GM19328 (cell line): ENCODE data around the gene SLIT1.

ENCODE experiments used
- ATAC-seq: cut with Tn5 transposase; IDR thresholded peaks from one replicate; pipeline ENCODE4 v1.9.1; 2021; ENCODE audit warnings: mild to moderate bottlenecking, moderate library complexity; ENCODE audit not compliant: unreplicated experiment

SLIT1 gene

GRCh38 chr10:97029271-97029670 is 156.5 kb downstream of the SLIT1 start:
- no peak for ATAC-seq

GRCh38 chr10:97028832-97029178 is 157.0 kb downstream of the SLIT1 start:
- no peak for ATAC-seq

GRCh38 chr10:97028126-97028831 is 157.5 kb downstream of the SLIT1 start:
- no peak for ATAC-seq

GRCh38 chr10:97025613-97026242 is 160.0 kb downstream of the SLIT1 start:
- ATAC-seq = no peak

- ATAC-seq = no peak
Observed at GRCh38 chr10:97024168-97025073, 161.3 kb downstream of the SLIT1 start.

- no peak for ATAC-seq
Observed at GRCh38 chr10:97023401-97024167, 162.2 kb downstream of the SLIT1 start.

- ATAC-seq = no peak
Observed at GRCh38 chr10:97022616-97023015, 163.1 kb downstream of the SLIT1 start.

GRCh38 chr10:97020452-97021400 is 165.0 kb downstream of the SLIT1 start:
- no peak for ATAC-seq

- ATAC-seq = no peak
Observed at GRCh38 chr10:97019213-97019844, 166.4 kb downstream of the SLIT1 start.

- no peak for ATAC-seq
Observed at GRCh38 chr10:97018251-97019212, 167.2 kb downstream of the SLIT1 start.

GRCh38 chr10:97017474-97017903 is 168.3 kb downstream of the SLIT1 start:
- no peak for ATAC-seq

GRCh38 chr10:97016728-97017473 is 168.9 kb downstream of the SLIT1 start:
- ATAC-seq = peak; percentile 63

- ATAC-seq = no peak
Observed at GRCh38 chr10:97015240-97015639, 170.5 kb downstream of the SLIT1 start.

GRCh38 chr10:97013983-97014382 is 171.8 kb downstream of the SLIT1 start:
- no peak for ATAC-seq

GRCh38 chr10:97013568-97013967 is 172.2 kb downstream of the SLIT1 start:
- no peak for ATAC-seq

GRCh38 chr10:97012470-97012869 is 173.3 kb downstream of the SLIT1 start:
- ATAC-seq = no peak

GRCh38 chr10:97011397-97011796 is 174.4 kb downstream of the SLIT1 start:
- no peak for ATAC-seq
